ENCODE data around the gene LARGE1.

LARGE1 gene

DNA sequence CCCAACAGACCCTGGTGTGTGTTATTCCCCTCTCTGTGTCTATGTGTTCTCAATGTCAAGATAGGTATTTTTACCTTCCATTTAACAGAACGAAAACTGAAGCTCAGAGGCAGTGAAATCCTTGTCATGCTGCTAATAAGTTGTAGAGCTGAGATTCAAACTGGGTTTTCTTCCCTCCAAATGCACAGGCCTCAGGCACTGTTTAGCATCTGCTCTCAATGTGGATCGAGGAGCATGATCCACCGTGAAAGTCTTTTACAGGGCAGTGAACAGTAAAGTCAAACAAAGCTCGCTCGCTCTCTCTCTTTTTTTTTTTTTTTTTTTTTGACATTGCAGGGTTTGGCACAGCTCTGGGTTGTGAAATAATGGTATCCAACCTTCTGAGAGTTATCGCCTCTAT lies 461.1 kb downstream of the LARGE1 start:
- Histone ChIP-seq H3K9me3 (replicated peaks in 1 of 11) (peaks cover 10 to 14% (median 12%) of the 10 kb centered on the region in 11 experiments; a peak in 21 of 22 replicates), H3K27me3 (no peaks in the 10 kb centered on the region), H3K4me1 (no peaks in the 10 kb centered on the region), H4K20me1 (peaks cover 0 to 6% (median 0%) of the 10 kb centered on the region in 11 experiments; a peak in 2 of 22 replicates), H3K4me2 (no peak overlapping the region), H3K9ac (no peak overlapping the region), H3K36me3 (peaks cover 0 to 11% (median 0%) of the 10 kb centered on the region in 11 experiments; a peak in 4 of 22 replicates), H3K4me3 (no peak overlapping the region), H3K27ac (no peak overlapping the region)
- TF ChIP-seq Cebpa-rat (IDR thresholded peaks at IDR 0.05): no peak

GRCh38 chr22:33456511-33456910 lies 463.8 kb downstream of the LARGE1 start:
- Histone ChIP-seq H3K4me1 (no peaks in the 10 kb centered on the region), H4K20me1 (peaks cover 0 to 6% (median 0%) of the 10 kb centered on the region in 11 experiments; a peak in 2 of 22 replicates), H3K27me3 (no peaks in the 10 kb centered on the region), H3K27ac (no peak overlapping the region), H3K9ac (no peak overlapping the region), H3K4me3 (no peak overlapping the region), H3K4me2 (no peak overlapping the region), H3K36me3 (peaks cover 0 to under 1% (median 0%) of the 10 kb centered on the region in 11 experiments; a peak in 3 of 22 replicates), H3K9me3 (replicated peaks in 1 of 11) (peaks cover 0 to under 1% (median under 1%) of the 10 kb centered on the region in 11 experiments; a peak in 11 of 22 replicates)
- no peak for TF ChIP-seq Cebpa-rat (IDR thresholded peaks at IDR 0.05)

DNA sequence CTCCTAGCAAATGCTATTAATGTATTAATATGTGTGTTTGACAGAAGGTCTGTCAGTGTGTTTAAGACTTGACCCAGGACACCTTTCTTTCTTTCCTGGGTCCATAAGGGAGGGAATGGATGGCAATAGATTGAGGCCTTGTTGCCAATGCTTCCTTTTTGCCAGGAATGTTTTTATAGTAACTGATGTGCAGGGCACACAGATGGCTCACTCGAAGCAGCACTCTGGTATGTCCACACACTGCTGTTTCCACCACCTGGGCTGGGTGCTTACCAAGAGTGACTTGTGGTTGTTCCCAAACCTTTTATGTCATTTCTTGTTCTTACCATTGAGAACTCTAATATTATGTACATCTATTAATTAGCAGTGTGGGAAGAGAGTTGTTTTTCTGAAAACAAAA lies 465.2 kb downstream of the LARGE1 start:
- Histone ChIP-seq H3K27me3 (no peaks in the 10 kb centered on the region), H4K20me1 (peaks cover 0 to 6% (median 0%) of the 10 kb centered on the region in 11 experiments; a peak in 2 of 22 replicates), H3K4me2 (no peak overlapping the region), H3K36me3 (no peaks in the 10 kb centered on the region), H3K4me3 (no peak overlapping the region), H3K27ac (no peak overlapping the region), H3K4me1 (no peaks in the 10 kb centered on the region), H3K9me3 (replicated peaks in 1 of 11) (no peaks in the 10 kb centered on the region), H3K9ac (no peak overlapping the region)
- TF ChIP-seq Cebpa-rat (IDR thresholded peaks at IDR 0.05): no peak

GRCh38 chr22:33451866-33452469 lies 468.3 kb downstream of the LARGE1 start:
- Histone ChIP-seq H3K4me3 (no peak overlapping the region), H3K4me2 (no peak overlapping the region), H3K27ac (no peak overlapping the region), H4K20me1 (peaks cover 0 to 7% (median 0%) of the 10 kb centered on the region in 11 experiments; a peak in 2 of 22 replicates), H3K9me3 (replicated peaks in 1 of 11) (no peaks in the 10 kb centered on the region), H3K36me3 (no peaks in the 10 kb centered on the region; a peak in 1 of 22 replicates), H3K27me3 (no peaks in the 10 kb centered on the region), H3K4me1 (no peaks in the 10 kb centered on the region), H3K9ac (no peak overlapping the region)
- TF ChIP-seq Cebpa-rat (IDR thresholded peaks at IDR 0.05): no peak

GRCh38 chr22:33450756-33451155 lies 469.5 kb downstream of the LARGE1 start:
- Histone ChIP-seq H3K4me2 (no peak overlapping the region), H3K4me3 (no peak overlapping the region), H3K9ac (no peak overlapping the region), H4K20me1 (peaks cover 0 to 7% (median 0%) of the 10 kb centered on the region in 11 experiments; a peak in 2 of 22 replicates), H3K4me1 (no peaks in the 10 kb centered on the region), H3K9me3 (replicated peaks in 1 of 11) (no peaks in the 10 kb centered on the region), H3K27me3 (no peaks in the 10 kb centered on the region), H3K36me3 (no peaks in the 10 kb centered on the region; a peak in 3 of 22 replicates), H3K27ac (no peak overlapping the region)
- no peak for TF ChIP-seq Cebpa-rat (IDR thresholded peaks at IDR 0.05)

GRCh38 chr22:33447733-33448132 lies 472.5 kb downstream of the LARGE1 start:
- Histone ChIP-seq H3K36me3 (no peaks in the 10 kb centered on the region; a peak in 3 of 22 replicates), H3K4me3 (no peak overlapping the region), H3K4me1 (no peaks in the 10 kb centered on the region), H3K9ac (no peak overlapping the region), H4K20me1 (peaks cover 0 to 7% (median 0%) of the 10 kb centered on the region in 11 experiments; a peak in 1 of 22 replicates), H3K27ac (no peak overlapping the region), H3K27me3 (no peaks in the 10 kb centered on the region), H3K4me2 (no peak overlapping the region), H3K9me3 (replicated peaks in 1 of 11) (no peaks in the 10 kb centered on the region)
- no peak for TF ChIP-seq Cebpa-rat (IDR thresholded peaks at IDR 0.05)

GRCh38 chr22:33443683-33444082 lies 476.6 kb downstream of the LARGE1 start:
- Histone ChIP-seq H3K9ac (no peak overlapping the region), H3K9me3 (replicated peaks in 1 of 11) (no peaks in the 10 kb centered on the region), H3K4me1 (peaks cover 0 to 4% (median 0%) of the 10 kb centered on the region in 10 experiments; a peak in 5 of 20 replicates), H3K4me2 (no peak overlapping the region), H3K27me3 (no peaks in the 10 kb centered on the region), H4K20me1 (0 out of 22 replicates have a peak, but pooled peaks cover 0 to 7% (median 0%) of the 10 kb centered on the region in 11 experiments), H3K36me3 (no peaks in the 10 kb centered on the region; a peak in 3 of 22 replicates), H3K4me3 (no peak overlapping the region), H3K27ac (no peak overlapping the region)
- TF ChIP-seq Cebpa-rat (IDR thresholded peaks at IDR 0.05): no peak

GRCh38 chr22:33440756-33441155 lies 479.5 kb downstream of the LARGE1 start:
- Histone ChIP-seq H3K4me2 (no peak overlapping the region), H3K36me3 (peaks cover 0 to 12% (median 0%) of the 10 kb centered on the region in 11 experiments; a peak in 2 of 22 replicates), H4K20me1 (peaks cover 0 to 5% (median 0%) of the 10 kb centered on the region in 11 experiments; a peak in 1 of 22 replicates), H3K4me3 (no peak overlapping the region), H3K27ac (no peak overlapping the region), H3K9ac (no peak overlapping the region), H3K27me3 (no peaks in the 10 kb centered on the region), H3K4me1 (peaks cover 0 to 15% (median 4%) of the 10 kb centered on the region in 10 experiments; a peak in 8 of 20 replicates), H3K9me3 (replicated peaks in 1 of 11) (no peaks in the 10 kb centered on the region)
- TF ChIP-seq Cebpa-rat (IDR thresholded peaks at IDR 0.05): no peak

DNA sequence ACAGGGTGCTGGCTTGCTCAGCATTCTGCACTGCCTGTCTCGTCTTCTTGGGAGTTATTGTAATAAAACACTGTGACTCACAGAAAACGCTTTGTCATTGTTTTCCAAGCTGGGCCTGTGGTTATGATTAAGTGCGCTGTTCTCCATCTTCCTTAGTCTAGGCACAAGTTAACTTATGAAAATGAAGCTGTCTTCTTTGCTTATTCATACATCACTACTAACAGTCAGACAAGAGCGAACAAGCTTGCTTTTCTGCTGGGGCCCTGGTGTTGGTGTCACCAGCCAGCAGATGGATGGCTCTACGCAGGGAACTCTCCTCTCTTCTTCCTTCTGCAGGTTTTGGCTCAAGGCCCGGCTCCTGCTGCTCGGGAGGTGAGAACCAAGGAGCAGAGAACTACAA lies 482.0 kb downstream of the LARGE1 start:
- no peak overlapping the region for H3K9ac ChIP-seq
- H4K20me1 ChIP-seq: peaks cover 0 to 5% (median 0%) of the 10 kb centered on the region in 11 experiments; a peak in 1 of 22 replicates
- peaks cover 0 to 12% (median 0%) of the 10 kb centered on the region in 11 experiments; a peak in 2 of 22 replicates for H3K36me3 ChIP-seq
- TF ChIP-seq Cebpa-rat (IDR thresholded peaks at IDR 0.05): no peak
- peaks cover 0 to 15% (median 4%) of the 10 kb centered on the region in 10 experiments; a peak in 8 of 20 replicates for H3K4me1 ChIP-seq
- H3K27ac ChIP-seq: peak overlapping the region in 5 of 11 experiments; percentile 15 to 43 (median 38); a peak in 5 of 22 replicates
- H3K9me3 ChIP-seq (replicated peaks in 1 of 11): no peaks in the 10 kb centered on the region
- H3K4me3 ChIP-seq: no peak overlapping the region
- no peaks in the 10 kb centered on the region for H3K27me3 ChIP-seq
- H3K4me2 ChIP-seq: peak overlapping the region in 4 of 11 experiments; percentile 7 to 44 (median 27); a peak in 7 of 22 replicates

Data from BLaER1 treated with 17β-estradiol and CSF1 and Interleukin-3, amounts not matched to agents 10 nM and 100 nM (cell line).